Right lung (tissue), 5 donors: ENCODE measurements around the gene FBXL3. TPM values are rescaled to one million over a fixed set of nuclear protein-coding genes. Genes with fewer than 3 reads are reported as not detected.
"Not testable (repeated sequence)": the region's sequence is repeated elsewhere in the genome, so short reads cannot be mapped to it uniquely, and the experiment has no call there.

ENCODE experiments used
- DNase-seq, 2 donors: peaks; one replicate each; pipeline ENCODE4 v3.0.0-alpha.2; 2013
- polyA plus RNA-seq, 5 donors: library from polyadenylated mRNA; unstranded; fragments of 120-200 nt; gene quantifications; one replicate each; pipeline versions ENCODE4 v1.2.1 to v1.2.3, GENCODE V29; 2013; ENCODE audit warnings: inconsistent platforms in 1 of 5, low replicate concordance in 1 of 5; ENCODE audit not compliant: insufficient read length in 5 of 5, insufficient read depth in 1 of 5

FBXL3 gene
- polyA plus RNA-seq, 5 donors, result 48.1 to 76.8 (median 61.5) TPM

- peak in 1 of 2 donors; percentile 26 for DNase-seq
These were observed 34.4 kb downstream of the FBXL3 start for GRCh38 chr13:76992548-76993001.

- DNase-seq, result peak; percentile 92 to 93
These were observed 35.0 kb downstream of the FBXL3 start, which contains the start of gene CLN5 for GRCh38 chr13:76991796-76992547. CLN5 (plus strand) TSS chr13:76992081; CDS start chr13:76992099, 18 bp downstream.

- DNase-seq, result no peak
These were observed 35.5 kb downstream of the FBXL3 start for GRCh38 chr13:76991432-76991795.

- no peak for DNase-seq
These were observed 43.3 kb downstream of the FBXL3 start for GRCh38 chr13:76983676-76984075.

- DNase-seq, result no peak
These were observed 44.9 kb downstream of the FBXL3 start for GRCh38 chr13:76982061-76982460.

GRCh38 chr13:76980075-76980718, 46.8 kb downstream of the FBXL3 start:
- peak; percentile 61 to 65 for DNase-seq

- no peak for DNase-seq
These were observed 50.0 kb downstream of the FBXL3 start for GRCh38 chr13:76976929-76977328.

- DNase-seq, result no peak
These were observed 50.5 kb downstream of the FBXL3 start for GRCh38 chr13:76976490-76976889.

GRCh38 chr13:76975863-76976262, 51.1 kb downstream of the FBXL3 start:
- no peak for DNase-seq

GRCh38 chr13:76974618-76974975, 52.4 kb downstream of the FBXL3 start:
- no peak for DNase-seq

GRCh38 chr13:76973920-76974617, 52.9 kb downstream of the FBXL3 start:
- no peak for DNase-seq

- no peak for DNase-seq
These were observed 54.8 kb downstream of the FBXL3 start for GRCh38 chr13:76971851-76972829.

GRCh38 chr13:76971215-76971614, 55.7 kb downstream of the FBXL3 start:
- DNase-seq, result no peak

GRCh38 chr13:76969488-76970365, 57.2 kb downstream of the FBXL3 start:
- no peak for DNase-seq

GRCh38 chr13:76968041-76968440, 58.9 kb downstream of the FBXL3 start:
- DNase-seq, result no peak

- DNase-seq, result no peak
These were observed 59.9 kb downstream of the FBXL3 start for GRCh38 chr13:76967031-76967430.

GRCh38 chr13:76965759-76966421, 61.1 kb downstream of the FBXL3 start:
- peak; percentile 60 to 72 for DNase-seq

- not testable (repeated sequence) for DNase-seq
These were observed 67.2 kb downstream of the FBXL3 start for GRCh38 chr13:76959734-76960133.

GRCh38 chr13:76958841-76959432, 68.0 kb downstream of the FBXL3 start:
- no peak for DNase-seq
